Caco-2 (cell line): Measurements from ENCODE around the gene COL27A1. TPM values are rescaled to one million over a fixed set of nuclear protein-coding genes. Genes with fewer than 3 reads are reported as not detected.

Experiments used
- BruUV-seq: library from RNA; stranded (reverse); fragments of 400-500 nt; replicated peaks from 2 replicates; lab custom pipeline; 2021; lab: Mats Ljungman, UMichigan
- CTCF ChIA-PET: fragments of 300-600 bp; sonication (Branson Sonifier 250); formaldehyde crosslinking; loops from one replicate; lab custom pipeline; 2022; ENCODE audit warnings: antibody characterized with exemption; lab: Charles Lee
- POLR2A ChIA-PET: fragments of 300-600 bp; sonication (Branson Sonifier 250); formaldehyde crosslinking; loops from one replicate; lab custom pipeline; 2022; ENCODE audit warnings: antibody characterized with exemption; lab: Charles Lee
- DNase-seq, 2 experiments: peaks; one replicate each; pipeline versions ENCODE4 v3.0.0 to v3.0.0-alpha.2; 2020 to 2022
- H3K27me3 ChIP-seq: replicated peaks from 2 replicates; pipeline ENCODE4 v1.6.0; 2011; ENCODE audit warnings: low read length; ENCODE audit not compliant: control insufficient read depth, insufficient read depth
- H3K36me3 ChIP-seq: 2 replicates; pipeline ENCODE4 v1.5.1; 2011; ENCODE audit warnings: low read length; ENCODE audit not compliant: control insufficient read depth, insufficient read depth
- H3K4me1 ChIP-seq: fragments of 250-450 bp; sonication (Bioruptor Pico); 2 replicates; pipeline ENCODE4 v1.5.1; 2020; ENCODE audit warnings: mild to moderate bottlenecking
- H3K4me3 ChIP-seq: 2 replicates; pipeline ENCODE4 v1.5.1; 2011; ENCODE audit warnings: low read depth, mild to moderate bottlenecking, control low read depth, low read length
- H3K9me3 ChIP-seq: fragments of 250-450 bp; sonication (Bioruptor Pico); 2 replicates; pipeline ENCODE4 v1.5.1; 2020; ENCODE audit warnings: mild to moderate bottlenecking, moderate library complexity
- H3K27ac Mint-ChIP-seq: one replicate; pipeline ENCODE4 v1.8.0; 2022; ENCODE audit warnings: mixed read lengths; ENCODE audit not compliant: unreplicated experiment
- H3K27me3 Mint-ChIP-seq: one replicate; pipeline ENCODE4 v1.8.0; 2022; ENCODE audit warnings: mixed read lengths; ENCODE audit not compliant: insufficient read depth, unreplicated experiment
- H3K36me3 Mint-ChIP-seq: one replicate; pipeline ENCODE4 v1.8.0; 2022; ENCODE audit warnings: mild to moderate bottlenecking, mixed read lengths; ENCODE audit not compliant: insufficient read depth, unreplicated experiment
- H3K4me1 Mint-ChIP-seq: one replicate; pipeline ENCODE4 v1.8.0; 2022; ENCODE audit warnings: low read depth, mixed read lengths; ENCODE audit not compliant: unreplicated experiment
- H3K4me3 Mint-ChIP-seq: one replicate; pipeline ENCODE4 v1.8.0; 2022; ENCODE audit warnings: mild to moderate bottlenecking, moderate library complexity, mixed read lengths; ENCODE audit not compliant: unreplicated experiment
- H3K9me3 Mint-ChIP-seq: one replicate; pipeline ENCODE4 v1.8.0; 2022; ENCODE audit warnings: mixed read lengths; ENCODE audit not compliant: unreplicated experiment
- intact Hi-C: fragments of 100-400 bp; cut with micrococcal nuclease; formaldehyde crosslinking; loops from one replicate; pipeline ENCODE4 v1.10.0; 2022; ENCODE audit not compliant: unreplicated experiment
- total RNA-seq: library from RNA; stranded (reverse); gene quantifications from 2 replicates; pipeline ENCODE4 v1.2.3, GENCODE V29; 2022
- TF ChIP-seq, protein P1 (sequence below), 2 experiments: fragments of 200-600 bp in 1 of 2; IDR thresholded peaks; 1 replicate in 1 of 2; 2 replicates in 1 of 2; pipeline versions ENCODE4 v1.5.1 to v1.8.0; 2011 to 2022; ENCODE audit warnings: antibody characterized with exemption in 1 of 2, control low read depth in 1 of 2, inconsistent platforms in 1 of 2, low read depth in 1 of 2, low read length in 1 of 2, mild to moderate bottlenecking in 1 of 2, moderate library complexity in 1 of 2; ENCODE audit not compliant: insufficient read depth in 1 of 2, severe bottlenecking in 1 of 2, unreplicated experiment in 1 of 2

The COL27A1 gene
- total RNA-seq, 1 experiment from 2014 or later = 31.1 TPM

DNA sequence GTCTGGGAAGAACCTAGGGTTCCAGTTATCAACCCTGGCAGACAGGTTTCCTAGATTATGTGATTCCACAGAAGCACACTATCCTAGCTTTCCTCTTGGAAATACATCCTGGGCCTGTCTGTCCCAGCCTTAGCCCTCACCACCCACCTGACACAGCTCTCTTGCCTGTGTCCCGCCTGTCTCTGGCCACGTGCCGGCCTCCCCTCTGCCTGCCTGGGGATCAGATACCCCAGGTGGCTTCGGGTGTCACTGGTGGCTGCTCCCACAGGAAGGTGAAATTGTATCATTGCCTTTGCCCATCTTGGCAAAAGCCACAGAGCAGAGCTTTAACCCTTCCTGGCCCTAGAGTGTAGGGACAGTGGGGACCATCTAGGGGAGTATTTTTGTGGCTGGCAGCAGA lies 6.2 kb downstream of the COL27A1 start:
- H3K9me3 ChIP-seq = no peaks in the 10 kb centered on the region
- ChIA-PET CTCF (no interaction called here), POLR2A (no interaction called here)
- H3K27me3 ChIP-seq = no peaks in the 10 kb centered on the region
- H3K4me1 Mint-ChIP-seq = peaks cover 6% of the 10 kb centered on the region
- DNase-seq = no peak
- no peak overlapping the region for H3K27ac Mint-ChIP-seq
- H3K4me3 Mint-ChIP-seq = no peak overlapping the region
- no peak overlapping the region for H3K4me3 ChIP-seq
- H3K9me3 Mint-ChIP-seq = no peaks in the 10 kb centered on the region
- H3K36me3 Mint-ChIP-seq = peaks cover 12% of the 10 kb centered on the region
- peaks cover 9% of the 10 kb centered on the region for H3K4me1 ChIP-seq
- no TSS peak for BruUV-seq
- intact Hi-C loops = no loop called here
- no peaks in the 10 kb centered on the region for H3K36me3 ChIP-seq
- TF ChIP-seq, protein P1, sequence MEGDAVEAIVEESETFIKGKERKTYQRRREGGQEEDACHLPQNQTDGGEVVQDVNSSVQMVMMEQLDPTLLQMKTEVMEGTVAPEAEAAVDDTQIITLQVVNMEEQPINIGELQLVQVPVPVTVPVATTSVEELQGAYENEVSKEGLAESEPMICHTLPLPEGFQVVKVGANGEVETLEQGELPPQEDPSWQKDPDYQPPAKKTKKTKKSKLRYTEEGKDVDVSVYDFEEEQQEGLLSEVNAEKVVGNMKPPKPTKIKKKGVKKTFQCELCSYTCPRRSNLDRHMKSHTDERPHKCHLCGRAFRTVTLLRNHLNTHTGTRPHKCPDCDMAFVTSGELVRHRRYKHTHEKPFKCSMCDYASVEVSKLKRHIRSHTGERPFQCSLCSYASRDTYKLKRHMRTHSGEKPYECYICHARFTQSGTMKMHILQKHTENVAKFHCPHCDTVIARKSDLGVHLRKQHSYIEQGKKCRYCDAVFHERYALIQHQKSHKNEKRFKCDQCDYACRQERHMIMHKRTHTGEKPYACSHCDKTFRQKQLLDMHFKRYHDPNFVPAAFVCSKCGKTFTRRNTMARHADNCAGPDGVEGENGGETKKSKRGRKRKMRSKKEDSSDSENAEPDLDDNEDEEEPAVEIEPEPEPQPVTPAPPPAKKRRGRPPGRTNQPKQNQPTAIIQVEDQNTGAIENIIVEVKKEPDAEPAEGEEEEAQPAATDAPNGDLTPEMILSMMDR (IDR thresholded peaks at IDR 0.05; ENCODE audit: insufficient read depth in 1 of 2, low read depth in 1 of 2, low read length in 1 of 2, severe bottlenecking in 1 of 2, unreplicated experiment in 1 of 2) = no peak
- H3K27me3 Mint-ChIP-seq = no peaks in the 10 kb centered on the region

DNA sequence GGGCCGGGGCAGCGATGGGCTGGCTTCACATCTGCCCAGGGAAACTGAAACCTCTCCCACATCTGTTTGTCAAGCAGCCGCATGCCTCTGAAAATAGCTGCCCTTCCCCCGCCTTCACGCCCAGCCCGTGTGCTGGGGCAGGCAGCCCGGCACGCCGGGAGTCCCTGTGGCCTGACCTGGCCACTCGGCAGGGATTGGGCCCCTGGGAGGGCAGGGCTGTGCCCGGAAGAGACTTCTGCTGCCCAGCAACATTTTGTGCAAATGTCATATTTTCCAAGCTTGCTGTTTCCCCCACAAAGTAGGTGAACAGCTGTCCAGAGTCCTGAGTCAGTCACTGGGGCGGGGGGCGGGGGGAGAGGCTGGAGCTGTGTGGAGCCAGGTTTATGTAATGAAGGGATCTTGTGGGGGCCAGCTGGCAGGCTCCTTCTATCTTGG lies 8.2 kb downstream of the COL27A1 start:
- Histone ChIP-seq H3K4me1 (peaks cover 9% of the 10 kb centered on the region), H3K36me3 (no peaks in the 10 kb centered on the region), H3K4me3 (no peak overlapping the region), H3K9me3 (no peaks in the 10 kb centered on the region), H3K27me3 (no peaks in the 10 kb centered on the region)
- intact Hi-C loops = no loop called here
- Mint-ChIP-seq H3K4me3 (no peak overlapping the region), H3K27ac (no peak overlapping the region), H3K9me3 (no peaks in the 10 kb centered on the region), H3K36me3 (peaks cover 9% of the 10 kb centered on the region), H3K4me1 (no peaks in the 10 kb centered on the region), H3K27me3 (no peaks in the 10 kb centered on the region)
- ChIA-PET POLR2A (no interaction called here), CTCF (no interaction called here)
- TF ChIP-seq, protein P1 (IDR thresholded peaks at IDR 0.05; ENCODE audit: insufficient read depth in 1 of 2, low read depth in 1 of 2, low read length in 1 of 2, severe bottlenecking in 1 of 2, unreplicated experiment in 1 of 2) = no peak
- BruUV-seq = no TSS peak
- peak in 1 of 2 experiments; percentile 22 for DNase-seq

DNA sequence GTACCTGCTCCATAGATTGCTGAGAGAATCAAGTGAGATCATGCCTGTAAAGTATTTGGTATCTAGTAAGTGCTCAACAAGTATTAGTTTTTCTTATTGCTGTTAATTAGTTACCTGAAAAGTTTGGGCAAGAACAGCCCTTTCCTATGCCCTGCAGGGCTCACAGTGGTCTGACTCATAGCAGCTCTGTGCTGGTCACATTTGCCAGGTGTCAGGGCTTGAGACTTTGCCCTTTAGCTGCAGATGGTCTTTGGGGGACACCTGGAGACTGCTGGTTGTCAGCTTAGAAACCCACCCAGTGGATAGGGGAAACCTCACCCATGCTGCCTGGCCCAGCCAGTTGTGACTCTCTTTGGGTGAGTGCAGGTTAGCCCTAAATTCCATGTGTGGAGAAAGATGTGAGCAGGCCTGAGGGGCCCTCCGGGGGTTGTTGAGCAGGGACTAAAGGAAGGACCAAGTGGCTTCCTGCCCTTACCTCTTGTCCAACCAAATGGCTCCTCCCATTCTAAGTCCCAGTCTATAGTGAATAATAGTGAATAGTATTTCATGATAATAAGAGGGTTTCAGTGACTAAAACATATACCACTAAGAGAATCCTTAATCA lies 9.0 kb downstream of the COL27A1 start:
- Mint-ChIP-seq H3K9me3 (no peaks in the 10 kb centered on the region), H3K36me3 (peaks cover 12% of the 10 kb centered on the region), H3K4me1 (no peaks in the 10 kb centered on the region), H3K27me3 (no peaks in the 10 kb centered on the region), H3K27ac (no peak overlapping the region), H3K4me3 (no peak overlapping the region)
- CTCF ChIA-PET = no interaction called here
- H3K9me3 ChIP-seq = no peaks in the 10 kb centered on the region
- no peak overlapping the region for H3K4me3 ChIP-seq
- DNase-seq = no peak
- intact Hi-C loops = no loop called here
- no TSS peak for BruUV-seq
- H3K4me1 ChIP-seq = peaks cover 9% of the 10 kb centered on the region
- H3K27me3 ChIP-seq = no peaks in the 10 kb centered on the region
- TF ChIP-seq, protein P1 (IDR thresholded peaks at IDR 0.05; ENCODE audit: insufficient read depth in 1 of 2, low read depth in 1 of 2, low read length in 1 of 2, severe bottlenecking in 1 of 2, unreplicated experiment in 1 of 2) = no peak
- H3K36me3 ChIP-seq = no peaks in the 10 kb centered on the region
- POLR2A ChIA-PET = no interaction called here
